SK-MEL-5 (cell line): Measurements from ENCODE around the gene PLXNA4. TPM values are rescaled to one million over a fixed set of nuclear protein-coding genes. Genes with fewer than 3 reads are reported as not detected.

Experiments used
- DNase-seq: peaks from one replicate; pipeline ENCODE4 v3.0.0-alpha.2; 2016; ENCODE audit warnings: low read depth, low spot score
- in situ Hi-C: cut with HindIII; loops from 2 replicates; pipeline ENCODE4 v1.10.0; 2016; ENCODE audit warnings: low sequenced_read_pairs, high pct_unique_total_duplicates, low pct_unique_long_range_greater_than_20kb
- total RNA-seq: library from RNA; depleted of rRNA; stranded (reverse); fragments of >200 nt; shearing (Covaris generic); gene quantifications from 2 replicates; pipeline ENCODE4 v1.2.3, GENCODE V29; 2014

The PLXNA4 gene
- total RNA-seq, 1 experiment from 2014 or later = 0.18 TPM

GRCh38 chr7:132475669-132476116 lies 100.6 kb downstream of the PLXNA4 start:
- in situ Hi-C loops = no loop called here
- no peak for DNase-seq

- in situ Hi-C loops = no loop called here
- no peak for DNase-seq
Measured at GRCh38 chr7:132475037-132475668, 101.1 kb downstream of the PLXNA4 start.

GRCh38 chr7:132472463-132473120 lies 103.7 kb downstream of the PLXNA4 start:
- in situ Hi-C loops = no loop called here
- DNase-seq = peak; percentile 42

GRCh38 chr7:132471515-132471914 lies 104.8 kb downstream of the PLXNA4 start:
- in situ Hi-C loops = no loop called here

GRCh38 chr7:132469681-132470080 lies 106.6 kb downstream of the PLXNA4 start:
- DNase-seq = no peak
- in situ Hi-C loops = no loop called here

More at GRCh38 chr7:132471515-132471914, 104.8 kb downstream of the PLXNA4 start:
- no peak for DNase-seq

GRCh38 chr7:132469264-132469663 lies 107.0 kb downstream of the PLXNA4 start:
- DNase-seq = no peak
- in situ Hi-C loops = no loop called here

GRCh38 chr7:132466367-132466766 lies 109.9 kb downstream of the PLXNA4 start:
- no peak for DNase-seq
- in situ Hi-C loops = no loop called here

GRCh38 chr7:132465516-132465915 lies 110.8 kb downstream of the PLXNA4 start:
- DNase-seq = no peak
- in situ Hi-C loops = no loop called here

GRCh38 chr7:132464740-132465139 lies 111.5 kb downstream of the PLXNA4 start:
- in situ Hi-C loops = no loop called here
- DNase-seq = no peak

GRCh38 chr7:132463922-132464321 lies 112.3 kb downstream of the PLXNA4 start:
- in situ Hi-C loops = no loop called here
- no peak for DNase-seq

GRCh38 chr7:132462478-132462877 lies 113.8 kb downstream of the PLXNA4 start:
- no peak for DNase-seq
- in situ Hi-C loops = no loop called here

- no peak for DNase-seq
- in situ Hi-C loops = no loop called here
Measured at GRCh38 chr7:132461032-132461592, 115.2 kb downstream of the PLXNA4 start.

- in situ Hi-C loops = no loop called here
- no peak for DNase-seq
Measured at GRCh38 chr7:132458729-132459128, 117.5 kb downstream of the PLXNA4 start.

GRCh38 chr7:132457658-132458057 lies 118.6 kb downstream of the PLXNA4 start:
- no peak for DNase-seq
- in situ Hi-C loops = no loop called here

- no peak for DNase-seq
- in situ Hi-C loops = no loop called here
Measured at GRCh38 chr7:132456418-132456817, 119.9 kb downstream of the PLXNA4 start.

- in situ Hi-C loops = no loop called here
- no peak for DNase-seq
Measured at GRCh38 chr7:132455378-132455777, 120.9 kb downstream of the PLXNA4 start.

GRCh38 chr7:132453826-132454225 lies 122.4 kb downstream of the PLXNA4 start:
- in situ Hi-C loops = no loop called here
- no peak for DNase-seq

- in situ Hi-C loops = no loop called here
- no peak for DNase-seq
Measured at GRCh38 chr7:132451161-132451560, 125.1 kb downstream of the PLXNA4 start.

- DNase-seq = no peak
- in situ Hi-C loops = no loop called here
Measured at GRCh38 chr7:132450696-132451095, 125.6 kb downstream of the PLXNA4 start.
